GM10847 (cell line): Measurements from ENCODE around the gene TBC1D20.

Experiments
- POLR2A ChIP-seq: IDR thresholded peaks from 2 replicates; pipeline ENCODE4 v1.6.1; 2011; ENCODE audit not compliant: insufficient read length; ENCODE audit errors: extremely low read depth

Gene TBC1D20

DNA sequence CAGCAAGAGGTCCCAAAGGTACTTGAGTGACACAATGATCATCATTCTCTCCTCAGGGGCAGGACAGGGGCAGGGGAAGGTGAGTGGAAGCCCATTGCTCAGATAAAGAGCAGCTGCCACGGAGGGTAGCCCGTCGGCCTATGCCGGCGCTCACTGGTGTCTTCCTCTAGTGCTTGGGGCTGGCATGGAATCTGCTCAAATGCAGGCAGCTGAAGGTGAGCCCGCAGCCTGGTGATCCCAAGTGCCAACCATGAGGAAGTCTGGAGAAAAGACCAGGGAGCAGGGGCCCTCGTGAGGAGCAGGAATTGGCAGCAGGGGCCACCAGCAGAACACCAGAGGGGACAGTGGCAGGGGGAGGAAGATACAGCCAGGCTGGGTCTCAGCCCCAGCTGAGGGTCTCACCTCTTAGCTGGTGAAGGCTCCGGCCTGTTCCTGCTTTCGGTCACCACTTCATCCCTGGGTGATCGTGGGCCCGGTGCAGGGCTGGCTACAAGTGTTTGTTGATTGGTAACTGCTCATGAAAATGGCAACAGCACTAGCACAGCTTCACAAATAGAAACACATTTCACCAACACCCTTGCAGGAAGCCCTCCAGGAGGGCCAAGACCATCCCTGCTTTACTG, 29.5 kb downstream of the TBC1D20 start:
- no peak for TF ChIP-seq POLR2A

DNA sequence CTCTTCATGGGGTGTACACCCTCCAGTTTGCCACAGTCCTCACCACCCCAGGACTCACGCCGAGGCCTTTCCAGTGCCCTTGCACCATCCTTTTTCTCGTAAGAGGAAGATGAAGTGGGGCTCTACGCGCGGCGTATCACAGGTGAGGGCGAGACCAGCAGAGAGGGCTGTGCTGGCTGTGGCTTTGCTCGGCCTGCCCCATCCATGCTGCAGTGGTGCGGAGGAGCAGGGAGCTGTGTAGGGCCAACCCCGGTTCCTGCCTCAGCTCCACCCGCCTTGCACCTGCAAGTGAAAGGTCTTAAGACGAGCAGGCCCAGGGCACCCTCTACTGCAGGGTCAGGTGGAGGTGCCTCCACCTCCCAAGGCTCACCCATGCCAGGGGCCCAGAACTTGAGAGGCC, 30.1 kb downstream of the TBC1D20 start:
- no peak for TF ChIP-seq POLR2A

DNA sequence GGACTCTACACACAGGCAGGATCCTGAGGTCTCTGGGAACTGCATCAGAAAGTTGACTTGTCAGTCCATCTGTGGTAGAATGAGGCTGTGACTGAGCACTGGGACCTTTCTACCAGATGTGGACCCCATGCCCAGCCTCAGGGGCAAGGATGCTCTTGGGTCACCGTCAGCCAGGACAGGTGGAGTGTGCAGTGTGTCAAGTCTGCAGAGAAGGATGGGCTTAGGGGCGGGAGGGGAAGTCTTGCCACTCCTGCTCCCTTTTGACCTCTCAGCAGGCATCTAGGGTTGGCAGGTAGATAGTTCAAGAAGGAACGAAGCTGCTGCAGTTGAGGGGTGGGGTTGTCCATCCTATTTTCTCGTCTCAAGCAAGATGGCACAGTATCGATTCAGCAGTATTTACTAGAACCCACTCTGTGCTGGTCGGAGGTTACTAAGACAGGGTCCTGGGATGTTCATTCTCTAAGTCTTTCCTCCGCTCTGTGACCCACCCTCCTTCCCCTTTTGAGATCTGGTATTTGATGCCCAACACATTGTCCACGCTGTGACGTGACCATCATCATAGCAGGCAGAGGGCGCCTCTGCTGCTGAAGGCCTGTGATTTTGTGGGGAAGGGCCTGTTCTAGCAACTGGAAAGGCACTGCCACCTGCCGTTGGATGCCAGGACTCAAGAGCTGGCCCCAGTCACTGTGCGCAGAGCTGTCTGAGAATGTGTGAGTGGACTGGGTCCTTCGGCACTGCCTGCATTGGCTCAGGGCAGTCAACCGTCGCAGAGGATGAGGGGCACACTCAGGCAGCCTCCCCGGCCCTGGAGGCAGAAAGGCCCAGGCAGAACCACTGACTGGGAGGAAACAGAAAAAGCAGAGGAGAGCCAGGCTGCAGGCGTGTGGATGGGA, 31.1 kb downstream of the TBC1D20 start:
- no peak for TF ChIP-seq POLR2A

DNA sequence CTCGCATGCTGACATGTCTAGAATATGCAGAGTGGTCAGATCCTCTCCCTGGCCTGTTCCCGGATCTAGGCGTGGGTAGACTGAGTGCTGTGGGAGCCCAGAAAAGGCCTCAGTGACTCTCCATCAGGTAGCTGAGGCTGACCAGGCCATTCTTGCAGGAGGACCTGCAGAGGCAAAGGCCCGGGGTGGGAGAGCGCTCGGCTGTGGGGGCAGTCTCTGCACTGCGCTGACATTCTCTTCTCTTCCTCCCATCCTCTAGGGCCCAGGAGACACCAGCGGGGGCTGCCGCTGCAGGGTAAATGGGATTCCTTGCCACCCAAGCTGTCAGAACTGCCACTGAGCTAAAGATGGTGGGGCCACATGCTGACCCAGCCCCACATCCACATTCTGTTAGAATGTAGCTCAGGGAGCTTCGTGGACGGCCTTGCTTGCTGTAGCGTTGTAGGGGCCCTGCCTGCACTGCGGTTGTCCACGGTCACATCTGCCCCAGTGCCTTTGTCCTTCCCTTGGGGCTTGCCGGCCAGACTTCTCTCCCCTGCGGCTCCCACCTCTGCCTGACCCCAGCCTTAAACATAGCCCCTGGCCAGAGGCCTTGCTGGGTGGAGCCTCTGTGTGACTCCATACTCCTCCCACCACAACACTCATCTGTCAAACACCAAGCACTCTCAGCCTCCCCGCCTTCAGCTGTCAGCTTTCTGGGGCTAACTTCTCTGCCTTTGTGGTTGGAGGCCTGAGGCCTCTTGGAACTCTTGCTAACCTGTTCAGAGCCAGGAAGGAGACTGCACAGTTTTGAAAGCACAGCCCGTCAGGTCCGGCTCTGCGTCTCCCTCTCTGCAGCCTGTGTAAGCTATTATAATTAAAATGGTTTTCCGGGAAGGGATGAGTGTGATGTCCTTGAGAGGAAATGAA, 32.0 kb downstream of the TBC1D20 start:
- TF ChIP-seq POLR2A = no peak

DNA sequence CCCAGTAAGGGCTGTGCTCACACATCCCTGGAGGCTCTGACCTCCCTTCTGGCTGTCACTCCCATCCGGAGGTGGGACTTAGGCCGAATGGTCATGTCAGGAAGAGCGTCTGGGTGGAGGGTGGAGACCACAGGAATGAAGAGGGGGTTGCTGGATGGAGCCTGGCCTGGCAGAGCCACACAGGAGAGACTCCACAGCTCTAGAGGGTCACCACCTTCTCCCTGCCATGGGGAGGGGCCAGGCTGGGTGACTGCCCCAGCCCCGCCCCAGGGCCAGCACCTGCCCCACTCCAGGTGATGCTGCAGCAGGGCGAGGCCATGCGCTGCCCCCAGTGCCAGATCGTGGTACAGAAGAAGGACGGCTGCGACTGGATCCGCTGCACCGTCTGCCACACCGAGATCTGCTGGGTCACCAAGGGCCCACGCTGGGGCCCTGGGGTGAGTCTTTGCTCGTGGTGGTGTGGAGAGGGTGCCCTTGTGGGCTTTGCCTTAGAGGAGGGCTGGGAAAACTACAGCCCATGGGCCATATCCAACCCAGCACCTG, 33.6 kb downstream of the TBC1D20 start:
- TF ChIP-seq POLR2A = no peak

DNA sequence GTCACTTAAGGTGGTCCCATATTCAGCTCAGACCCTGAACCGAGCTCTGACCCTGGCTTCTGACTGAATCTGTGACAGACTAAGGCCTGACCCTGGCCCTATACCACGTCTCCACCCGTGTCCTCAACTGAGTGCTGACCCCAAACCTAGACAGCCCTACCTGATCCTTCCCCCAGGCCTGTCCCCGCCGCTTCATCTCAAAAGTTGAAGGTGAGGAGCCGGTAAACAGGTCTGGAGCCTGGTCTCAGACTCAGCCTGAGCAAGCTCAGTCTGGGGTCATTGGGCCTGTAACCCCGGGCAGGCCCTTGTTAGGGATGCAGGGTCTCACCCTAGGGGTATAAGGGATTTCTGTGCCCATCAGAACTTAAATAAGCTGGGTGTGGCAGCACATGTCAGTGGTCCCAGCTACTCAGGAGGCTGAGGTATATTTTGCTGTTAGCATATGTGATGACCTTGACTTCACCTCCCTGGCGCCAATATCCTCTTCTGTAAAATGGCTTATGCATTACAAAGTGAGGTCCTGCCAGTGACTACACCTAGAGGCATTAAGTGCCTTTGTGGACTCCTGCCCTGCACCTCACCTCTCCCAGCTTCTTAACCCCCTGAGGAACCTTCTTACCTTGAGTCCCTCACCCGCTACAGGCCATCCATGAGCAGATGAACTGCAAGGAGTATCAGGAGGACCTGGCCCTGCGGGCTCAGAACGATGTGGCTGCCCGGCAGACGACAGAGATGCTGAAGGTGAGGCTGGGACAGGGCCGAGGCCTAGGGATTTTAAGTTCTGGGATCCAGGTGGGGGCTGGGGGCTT, 34.3 kb downstream of the TBC1D20 start:
- TF ChIP-seq POLR2A = no peak

DNA sequence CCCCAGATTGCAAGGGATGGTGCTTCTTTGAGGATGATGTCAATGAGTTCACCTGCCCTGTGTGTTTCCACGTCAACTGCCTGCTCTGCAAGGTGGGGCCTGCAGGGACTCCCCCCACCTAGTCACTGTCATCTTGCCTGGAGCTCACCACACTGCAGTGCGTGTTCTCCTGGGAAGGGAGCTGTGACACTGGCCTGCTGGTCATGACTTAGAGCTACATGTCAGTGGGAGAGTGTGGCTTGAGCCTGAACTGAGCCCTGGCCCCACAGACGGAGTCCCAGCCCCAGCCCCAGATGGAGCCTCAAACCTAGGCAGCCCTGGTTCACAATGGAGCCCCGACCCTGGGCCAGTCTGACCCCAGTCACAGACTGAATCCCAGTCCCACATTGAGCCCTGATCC, 34.9 kb downstream of the TBC1D20 start:
- TF ChIP-seq POLR2A = no peak

DNA sequence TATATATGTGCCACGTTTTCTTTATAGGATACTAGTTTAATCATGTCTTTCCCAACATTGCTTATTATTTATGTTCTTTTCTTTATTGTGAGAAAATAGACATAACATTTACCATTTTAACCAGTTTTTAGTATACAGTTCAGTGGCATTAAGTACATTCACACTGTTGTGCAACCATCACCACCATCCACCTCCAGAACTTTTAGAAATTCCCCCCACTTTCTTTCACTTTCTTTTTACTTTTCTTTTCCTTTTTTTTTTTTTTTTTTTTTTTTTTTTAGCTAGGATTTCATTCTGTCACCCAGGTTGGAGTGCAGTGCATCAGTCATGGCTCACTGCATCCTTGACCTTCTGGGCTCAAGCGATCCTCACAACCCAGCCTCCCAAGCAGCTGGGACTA, 35.8 kb downstream of the TBC1D20 start:
- no peak for TF ChIP-seq POLR2A

DNA sequence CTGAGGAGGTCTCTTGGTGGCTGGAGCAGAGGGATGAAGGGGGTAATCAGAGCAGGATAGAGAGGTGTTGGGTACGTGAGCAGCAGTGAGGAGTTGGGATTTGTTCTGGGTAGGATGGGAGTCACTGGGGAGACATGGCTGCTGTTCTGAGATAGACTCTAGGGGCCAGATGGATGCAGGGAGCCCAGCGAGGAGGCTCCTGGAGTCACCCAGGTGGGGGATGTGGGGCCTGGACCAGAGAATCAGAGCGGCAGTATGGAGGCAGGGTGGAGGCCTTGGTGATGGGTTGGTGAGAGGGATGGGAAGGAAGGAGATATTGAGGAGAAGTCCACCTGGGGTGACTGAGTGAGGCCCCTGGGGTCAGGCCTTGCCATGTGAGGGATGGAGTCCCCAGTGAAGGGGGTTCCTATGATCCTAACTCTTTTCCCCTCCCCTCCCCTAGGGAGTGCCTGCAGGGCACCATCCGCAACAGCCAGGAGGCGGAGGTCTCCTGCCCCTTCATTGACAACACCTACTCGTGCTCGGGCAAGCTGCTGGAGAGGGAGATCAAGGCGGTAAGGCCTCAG, 40.6 kb downstream of the TBC1D20 start:
- no peak for TF ChIP-seq POLR2A

DNA sequence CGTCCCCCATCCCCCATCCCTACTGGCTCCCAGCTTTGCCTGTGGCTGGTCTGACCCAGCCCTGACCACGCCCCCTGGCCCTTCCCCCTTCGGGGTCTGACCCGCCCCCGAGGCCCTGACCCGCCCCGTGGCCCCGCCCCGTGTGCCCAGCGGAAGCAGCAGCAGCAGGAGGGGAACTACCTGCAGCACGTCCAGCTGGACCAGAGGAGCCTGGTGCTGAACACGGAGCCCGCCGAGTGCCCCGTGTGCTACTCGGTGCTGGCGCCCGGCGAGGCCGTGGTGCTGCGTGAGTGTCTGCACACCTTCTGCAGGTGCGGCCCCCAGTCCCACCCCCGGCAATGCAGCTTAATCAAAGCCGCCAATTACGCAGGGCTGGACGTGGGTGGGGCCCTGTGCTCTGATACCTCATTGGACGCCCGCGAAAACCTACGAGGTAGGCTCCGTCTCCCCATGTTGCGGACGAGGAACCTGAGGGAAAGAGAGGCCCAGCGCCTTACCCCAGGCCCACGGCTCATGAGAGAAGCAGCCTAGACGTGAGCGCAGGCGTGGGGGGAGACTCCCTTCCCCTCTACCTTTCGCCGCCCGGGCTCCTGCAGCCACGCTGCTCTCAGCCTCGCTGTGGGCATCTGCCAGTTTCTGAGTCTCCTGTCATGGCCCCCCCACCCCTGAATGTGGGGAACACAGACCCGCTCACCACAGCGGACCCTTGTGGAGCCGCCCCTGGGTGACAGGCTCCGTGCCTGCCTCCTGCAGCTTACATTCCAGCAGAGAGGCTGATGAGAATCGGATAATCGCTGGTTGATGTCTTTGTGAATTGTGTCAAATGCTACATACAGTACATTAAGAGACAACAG, 41.4 kb downstream of the TBC1D20 start:
- no peak for TF ChIP-seq POLR2A

DNA sequence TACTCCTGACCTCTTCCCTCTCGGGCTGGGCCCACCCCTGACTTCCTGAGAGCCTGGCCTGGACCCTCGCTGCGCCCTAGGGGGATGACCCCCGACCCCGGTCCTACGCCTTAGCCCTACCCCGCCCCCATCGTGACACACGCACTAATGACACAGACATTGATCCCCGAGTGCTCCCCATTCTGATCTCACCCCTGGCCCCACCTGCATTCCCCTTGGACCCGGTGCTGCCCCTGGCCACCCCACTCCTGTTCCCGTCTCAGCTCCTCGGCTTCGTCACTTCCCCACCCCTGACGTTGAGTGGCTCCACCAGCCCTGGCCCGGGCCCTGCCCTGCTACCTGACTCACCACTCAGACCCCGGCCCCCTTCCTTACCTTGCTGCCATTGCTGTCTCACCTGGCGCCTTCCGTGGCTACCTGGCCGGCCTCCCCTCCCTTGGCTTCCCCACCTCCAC, 42.1 kb downstream of the TBC1D20 start:
- TF ChIP-seq POLR2A = no peak

DNA sequence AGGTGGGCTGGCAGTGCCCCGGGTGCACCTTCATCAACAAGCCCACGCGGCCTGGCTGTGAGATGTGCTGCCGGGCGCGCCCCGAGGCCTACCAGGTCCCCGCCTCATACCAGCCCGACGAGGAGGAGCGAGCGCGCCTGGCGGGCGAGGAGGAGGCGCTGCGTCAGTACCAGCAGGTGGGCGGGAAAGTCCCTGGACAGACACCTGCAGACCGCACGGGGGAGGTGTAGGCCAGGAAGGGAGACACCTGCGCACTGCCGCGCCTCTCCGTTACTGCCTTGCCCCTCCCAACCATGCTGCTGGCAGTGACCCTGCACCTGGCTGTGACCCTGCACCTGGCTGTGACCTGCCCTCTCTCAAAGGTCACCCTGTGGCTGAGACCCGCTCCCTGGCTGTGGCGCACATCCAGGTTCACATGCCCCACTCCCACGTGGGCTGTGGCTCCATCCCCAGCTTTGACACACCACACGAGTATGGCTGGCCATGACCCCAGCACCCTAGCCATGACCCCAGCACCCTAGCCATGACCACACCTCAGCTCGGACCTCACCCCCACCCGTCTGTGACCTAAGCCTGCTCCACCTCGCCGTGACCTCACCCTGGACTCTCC, 42.7 kb downstream of the TBC1D20 start:
- no peak for TF ChIP-seq POLR2A

DNA sequence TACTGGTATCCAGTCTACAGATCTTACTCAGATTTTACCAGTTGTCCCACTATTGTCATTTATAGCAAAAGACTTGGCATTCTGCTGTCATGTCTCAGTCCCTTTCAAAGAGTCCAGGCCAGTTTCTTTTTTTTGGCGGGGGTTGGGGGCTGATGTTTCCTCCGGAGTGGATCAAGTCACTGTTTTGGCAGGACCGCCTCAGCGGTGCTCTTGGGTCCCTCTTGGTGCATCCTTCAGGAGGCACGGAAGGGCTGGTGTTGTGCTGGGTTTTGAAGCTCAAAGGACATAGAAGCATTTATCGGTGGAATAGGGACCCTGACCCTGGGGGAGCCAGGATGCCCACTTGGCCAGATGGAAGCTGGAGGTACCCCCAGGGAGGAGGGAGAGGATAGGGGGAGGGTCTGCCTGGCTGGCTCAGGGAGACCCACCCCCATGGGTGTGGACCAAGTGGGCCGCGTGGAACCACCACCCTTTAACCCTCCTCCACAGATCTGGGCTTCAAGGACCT, 43.4 kb downstream of the TBC1D20 start:
- no peak for TF ChIP-seq POLR2A
